ENCODE results near the gene HNRNPUL1.

Gene HNRNPUL1

DNA sequence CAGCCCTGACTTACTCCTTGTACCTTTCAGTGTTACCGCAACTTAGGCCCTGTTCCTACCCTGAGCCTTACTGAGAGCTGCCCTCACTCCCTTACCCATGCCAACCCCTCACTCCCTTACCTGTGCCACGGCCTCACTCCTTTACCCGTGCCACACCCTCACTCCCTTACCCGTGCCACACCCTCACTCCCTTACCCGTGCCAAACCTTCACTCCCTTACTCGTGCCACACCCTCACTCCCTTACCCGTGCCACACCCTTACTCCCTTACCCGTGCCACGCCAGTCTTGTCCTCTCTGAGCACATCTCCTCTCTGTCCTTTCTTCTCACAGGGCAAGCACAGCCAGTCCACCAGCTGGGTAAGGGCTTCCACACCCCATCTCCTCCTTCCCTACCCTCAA, 24.8 kb upstream of the HNRNPUL1 start:
- Histone ChIP-seq H3K4me3 (ENCODE audit: low read depth, low read length) (no peak overlapping the region), H3K4me1 (ENCODE audit: control insufficient read depth, insufficient read depth, low read length) (no peaks in the 10 kb centered on the region), H3K9ac (ENCODE audit: low read depth, low read length) (no peak overlapping the region), H3K36me3 (ENCODE audit: control insufficient read depth, insufficient read depth, low read length) (peaks cover 25% of the 10 kb centered on the region), H3K9me3 (ENCODE audit: control insufficient read depth, insufficient read depth, low read length) (no peaks in the 10 kb centered on the region), H3K27me3 (ENCODE audit: control insufficient read depth, insufficient read depth, low read length) (no peaks in the 10 kb centered on the region)

- no peaks in the 10 kb centered on the region for H3K9me3 ChIP-seq (ENCODE audit: control insufficient read depth, insufficient read depth, low read length)
- H3K36me3 ChIP-seq (ENCODE audit: control insufficient read depth, insufficient read depth, low read length) = peaks cover 25% of the 10 kb centered on the region
- no peaks in the 10 kb centered on the region for H3K4me1 ChIP-seq (ENCODE audit: control insufficient read depth, insufficient read depth, low read length)
- H3K9ac ChIP-seq (ENCODE audit: low read depth, low read length) = no peak overlapping the region
- H3K27me3 ChIP-seq (ENCODE audit: control insufficient read depth, insufficient read depth, low read length) = no peaks in the 10 kb centered on the region
- no peak overlapping the region for H3K4me3 ChIP-seq (ENCODE audit: low read depth, low read length)
These were observed 24.1 kb upstream of the HNRNPUL1 start for GRCh38 chr19:41239961-41240574.

DNA sequence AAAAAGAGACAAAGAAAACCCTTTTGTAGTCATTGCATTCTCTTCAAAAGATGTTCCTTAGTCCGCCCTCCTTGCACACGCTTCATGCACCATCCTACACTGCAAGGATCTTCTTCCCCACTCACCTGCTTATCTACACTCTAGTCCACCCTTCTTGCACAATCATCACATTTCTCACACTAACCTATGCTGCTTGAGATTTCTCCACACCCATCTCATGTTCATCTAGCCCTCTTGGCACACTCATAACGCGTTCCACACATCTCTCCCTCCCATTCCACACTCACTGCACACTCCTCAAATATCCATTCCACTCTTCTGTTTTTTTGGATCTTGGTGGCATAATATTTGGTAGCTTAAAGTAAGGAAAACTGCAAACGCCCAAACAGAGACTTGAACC, 22.3 kb upstream of the HNRNPUL1 start:
- H3K4me3 ChIP-seq (ENCODE audit: low read depth, low read length) = no peak overlapping the region
- H3K9me3 ChIP-seq (ENCODE audit: control insufficient read depth, insufficient read depth, low read length) = no peaks in the 10 kb centered on the region
- H3K27me3 ChIP-seq (ENCODE audit: control insufficient read depth, insufficient read depth, low read length) = no peaks in the 10 kb centered on the region
- H3K9ac ChIP-seq (ENCODE audit: low read depth, low read length) = no peak overlapping the region
- H3K4me1 ChIP-seq (ENCODE audit: control insufficient read depth, insufficient read depth, low read length) = no peaks in the 10 kb centered on the region
- H3K36me3 ChIP-seq (ENCODE audit: control insufficient read depth, insufficient read depth, low read length) = peaks cover 29% of the 10 kb centered on the region

DNA sequence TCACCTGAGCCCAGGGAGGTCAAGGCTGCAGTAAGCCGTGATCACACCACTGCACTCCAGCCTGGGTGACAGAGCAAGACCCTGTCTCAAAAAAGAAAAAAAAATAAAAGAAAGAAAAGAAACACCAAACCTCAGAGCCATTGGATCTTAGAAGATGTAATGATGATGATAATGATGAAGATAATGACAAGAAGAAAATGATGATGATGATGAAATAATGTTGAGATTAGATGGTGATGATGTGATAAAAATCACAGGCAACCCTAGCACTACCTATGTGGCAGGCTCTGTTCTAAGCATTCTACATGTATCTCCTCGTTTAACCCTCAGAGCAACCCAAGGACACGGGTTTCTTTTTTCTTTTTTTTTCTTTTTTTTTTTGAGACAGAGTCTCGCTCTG, 20.1 kb upstream of the HNRNPUL1 start:
- Histone ChIP-seq H3K27me3 (ENCODE audit: control insufficient read depth, insufficient read depth, low read length) (no peaks in the 10 kb centered on the region), H3K36me3 (ENCODE audit: control insufficient read depth, insufficient read depth, low read length) (peaks cover 32% of the 10 kb centered on the region), H3K4me3 (ENCODE audit: low read depth, low read length) (no peak overlapping the region), H3K9me3 (ENCODE audit: control insufficient read depth, insufficient read depth, low read length) (no peaks in the 10 kb centered on the region), H3K4me1 (ENCODE audit: control insufficient read depth, insufficient read depth, low read length) (no peaks in the 10 kb centered on the region), H3K9ac (ENCODE audit: low read depth, low read length) (no peak overlapping the region)

GRCh38 chr19:41245843-41246242, 18.3 kb upstream of the HNRNPUL1 start:
- H3K27me3 ChIP-seq (ENCODE audit: control insufficient read depth, insufficient read depth, low read length) = no peaks in the 10 kb centered on the region
- peaks cover 31% of the 10 kb centered on the region for H3K36me3 ChIP-seq (ENCODE audit: control insufficient read depth, insufficient read depth, low read length)

GRCh38 chr19:41248895-41249294, 15.3 kb upstream of the HNRNPUL1 start:
- Histone ChIP-seq H3K36me3 (ENCODE audit: control insufficient read depth, insufficient read depth, low read length) (peaks cover 35% of the 10 kb centered on the region), H3K9ac (ENCODE audit: low read depth, low read length) (no peak overlapping the region), H3K27me3 (ENCODE audit: control insufficient read depth, insufficient read depth, low read length) (no peaks in the 10 kb centered on the region), H3K4me3 (ENCODE audit: low read depth, low read length) (no peak overlapping the region), H3K4me1 (ENCODE audit: control insufficient read depth, insufficient read depth, low read length) (no peaks in the 10 kb centered on the region), H3K9me3 (ENCODE audit: control insufficient read depth, insufficient read depth, low read length) (no peaks in the 10 kb centered on the region)

More at GRCh38 chr19:41245843-41246242, 18.3 kb upstream of the HNRNPUL1 start:
- Histone ChIP-seq H3K4me3 (ENCODE audit: low read depth, low read length) (no peak overlapping the region), H3K9ac (ENCODE audit: low read depth, low read length) (no peak overlapping the region), H3K4me1 (ENCODE audit: control insufficient read depth, insufficient read depth, low read length) (no peaks in the 10 kb centered on the region), H3K9me3 (ENCODE audit: control insufficient read depth, insufficient read depth, low read length) (no peaks in the 10 kb centered on the region)

- H3K9me3 ChIP-seq (ENCODE audit: control insufficient read depth, insufficient read depth, low read length) = no peaks in the 10 kb centered on the region
- no peak overlapping the region for H3K9ac ChIP-seq (ENCODE audit: low read depth, low read length)
- no peaks in the 10 kb centered on the region for H3K27me3 ChIP-seq (ENCODE audit: control insufficient read depth, insufficient read depth, low read length)
- H3K4me1 ChIP-seq (ENCODE audit: control insufficient read depth, insufficient read depth, low read length) = no peaks in the 10 kb centered on the region
- no peak overlapping the region for H3K4me3 ChIP-seq (ENCODE audit: low read depth, low read length)
- peaks cover 35% of the 10 kb centered on the region for H3K36me3 ChIP-seq (ENCODE audit: control insufficient read depth, insufficient read depth, low read length)
These were observed 14.3 kb upstream of the HNRNPUL1 start for GRCh38 chr19:41249707-41250423.

DNA sequence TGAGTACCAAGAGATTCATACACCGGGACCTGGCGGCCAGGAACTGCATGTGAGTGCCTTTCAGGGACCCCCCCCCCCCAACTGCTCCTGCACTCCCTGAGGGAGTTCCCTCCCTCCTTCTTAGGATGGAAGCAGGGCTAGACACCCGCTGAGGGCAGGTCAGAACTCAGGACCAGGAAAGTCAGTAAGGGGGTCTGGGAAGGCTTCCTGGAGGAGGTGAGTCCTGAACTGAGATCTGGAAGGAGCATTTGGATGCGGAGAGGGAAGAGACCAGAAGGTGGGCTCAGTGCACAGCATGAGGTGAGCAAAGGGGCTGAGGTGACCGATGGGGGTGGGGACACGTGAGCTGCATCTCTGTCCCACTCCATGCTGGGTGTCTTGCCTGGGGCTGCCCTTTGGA, 10.5 kb upstream of the HNRNPUL1 start:
- no peaks in the 10 kb centered on the region for H3K4me1 ChIP-seq (ENCODE audit: control insufficient read depth, insufficient read depth, low read length)
- no peaks in the 10 kb centered on the region for H3K9me3 ChIP-seq (ENCODE audit: control insufficient read depth, insufficient read depth, low read length)
- H3K36me3 ChIP-seq (ENCODE audit: control insufficient read depth, insufficient read depth, low read length) = peaks cover 43% of the 10 kb centered on the region
- no peaks in the 10 kb centered on the region for H3K27me3 ChIP-seq (ENCODE audit: control insufficient read depth, insufficient read depth, low read length)
- no peak overlapping the region for H3K4me3 ChIP-seq (ENCODE audit: low read depth, low read length)
- no peak overlapping the region for H3K9ac ChIP-seq (ENCODE audit: low read depth, low read length)

DNA sequence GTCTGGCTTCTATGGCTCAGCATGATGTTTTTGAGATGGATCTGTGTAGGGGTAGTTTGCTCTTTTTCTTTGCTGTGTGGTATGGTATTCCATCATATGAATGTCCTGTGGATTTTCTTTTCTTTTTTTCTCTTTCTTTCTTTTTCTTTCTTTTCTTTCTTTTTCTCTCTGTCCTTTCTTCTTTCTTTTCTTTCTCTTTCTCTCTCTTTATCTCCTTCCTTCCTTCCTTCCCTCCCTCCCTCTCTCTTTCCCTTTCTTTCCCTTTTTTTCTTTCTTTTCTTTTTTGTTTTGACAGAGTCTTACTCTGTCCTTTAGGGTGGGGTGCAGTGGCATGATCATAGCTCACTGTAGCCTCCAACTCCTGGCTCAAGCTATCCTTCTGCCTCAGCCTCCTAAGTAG, 9.0 kb upstream of the HNRNPUL1 start:
- no peak overlapping the region for H3K9ac ChIP-seq (ENCODE audit: low read depth, low read length)
- peaks cover 45% of the 10 kb centered on the region for H3K36me3 ChIP-seq (ENCODE audit: control insufficient read depth, insufficient read depth, low read length)
- H3K4me3 ChIP-seq (ENCODE audit: low read depth, low read length) = no peak overlapping the region
- no peaks in the 10 kb centered on the region for H3K4me1 ChIP-seq (ENCODE audit: control insufficient read depth, insufficient read depth, low read length)
- no peaks in the 10 kb centered on the region for H3K27me3 ChIP-seq (ENCODE audit: control insufficient read depth, insufficient read depth, low read length)
- no peaks in the 10 kb centered on the region for H3K9me3 ChIP-seq (ENCODE audit: control insufficient read depth, insufficient read depth, low read length)

GRCh38 chr19:41261474-41262190, 2.5 kb upstream of the HNRNPUL1 start:
- Histone ChIP-seq H3K9me3 (ENCODE audit: control insufficient read depth, insufficient read depth, low read length) (no peaks in the 10 kb centered on the region), H3K4me3 (ENCODE audit: low read depth, low read length) (peak overlapping the region; percentile 98), H3K36me3 (ENCODE audit: control insufficient read depth, insufficient read depth, low read length) (peaks cover 19% of the 10 kb centered on the region), H3K4me1 (ENCODE audit: control insufficient read depth, insufficient read depth, low read length) (peaks cover 2% of the 10 kb centered on the region), H3K27me3 (ENCODE audit: control insufficient read depth, insufficient read depth, low read length) (no peaks in the 10 kb centered on the region), H3K9ac (ENCODE audit: low read depth, low read length) (no peak overlapping the region)

DNA sequence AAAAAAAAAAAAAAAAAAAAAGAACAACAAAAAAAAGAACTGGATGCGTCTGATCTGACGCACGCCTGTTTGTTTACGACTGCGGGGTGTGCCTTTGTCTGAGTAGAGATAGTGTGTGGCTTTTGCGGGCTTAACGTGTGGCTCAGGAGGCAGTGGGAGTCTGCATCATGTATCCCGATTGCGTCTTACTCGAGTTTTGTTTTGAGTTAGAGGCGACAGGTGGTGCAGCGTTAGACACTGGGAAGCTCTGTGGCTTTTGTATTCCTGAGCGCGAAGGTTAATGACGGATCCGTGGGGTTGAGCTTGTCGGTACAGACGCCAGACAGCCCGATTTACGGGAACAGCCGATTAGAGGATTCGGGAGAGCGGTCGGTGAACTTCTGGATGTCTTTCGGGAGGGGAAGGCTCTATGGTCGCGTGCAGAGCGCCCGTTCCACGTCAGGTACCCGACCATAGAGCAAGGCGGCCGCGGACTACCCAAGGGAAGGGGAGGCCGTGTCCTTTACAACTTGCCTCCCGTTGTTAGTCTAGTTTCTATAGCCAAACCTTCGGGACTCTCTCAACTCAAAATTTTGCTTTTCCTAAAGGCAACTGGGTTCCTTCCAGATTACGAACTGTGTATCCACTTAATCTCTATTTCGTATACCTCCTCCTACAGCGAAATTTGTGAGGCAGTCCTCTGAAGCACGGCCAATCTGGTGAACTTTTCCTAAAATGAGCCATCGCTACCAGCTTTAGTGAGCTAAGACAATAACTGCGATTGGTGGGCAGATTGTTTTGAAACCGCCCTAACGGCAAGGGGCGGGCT, 926 bp upstream of the HNRNPUL1 start:
- Histone ChIP-seq H3K4me1 (ENCODE audit: control insufficient read depth, insufficient read depth, low read length) (peaks cover 3% of the 10 kb centered on the region), H3K27me3 (ENCODE audit: control insufficient read depth, insufficient read depth, low read length) (no peaks in the 10 kb centered on the region), H3K9ac (ENCODE audit: low read depth, low read length) (peak overlapping the region; percentile 97), H3K4me3 (ENCODE audit: low read depth, low read length) (peak overlapping the region; percentile 98), H3K9me3 (ENCODE audit: control insufficient read depth, insufficient read depth, low read length) (no peaks in the 10 kb centered on the region), H3K36me3 (ENCODE audit: control insufficient read depth, insufficient read depth, low read length) (peaks cover 15% of the 10 kb centered on the region)

Data from iPS-15b (cell line).